Common myeloid progenitor, CD34-positive (primary cell): Measurements from ENCODE around the gene NRP2.

Experiments used
- CTCF ChIA-PET: fragments of 350-600 bp; sonication (Branson Sonifier 250); formaldehyde crosslinking; loops from one replicate; lab custom pipeline; 2021; ENCODE audit warnings: antibody characterized with exemption; lab: Charles Lee
- POLR2A ChIA-PET: fragments of 350-600 bp; sonication (Branson Sonifier 250); formaldehyde crosslinking; loops from one replicate; lab custom pipeline; 2021; ENCODE audit warnings: antibody characterized with exemption; lab: Charles Lee
- DNase-seq, 3 donors: peaks; one replicate each; pipeline versions ENCODE4 v3.0.0 to v3.0.0-alpha.2; 2013
- H3K27ac ChIP-seq, 2 experiments: 1 replicate in 1 of 2; 2 replicates in 1 of 2; pipeline ENCODE4 v1.7.0; 2013; ENCODE audit warnings: inconsistent platforms in 2 of 2, low read length in 2 of 2, mild to moderate bottlenecking in 2 of 2, low read depth in 1 of 2, moderate library complexity in 1 of 2; ENCODE audit not compliant: severe bottlenecking in 2 of 2, insufficient read depth in 1 of 2, poor library complexity in 1 of 2
- H3K27me3 ChIP-seq, 5 experiments: replicated peaks in 2 of 5; 1 replicate in 3 of 5; 2 replicates in 2 of 5; pipeline versions ENCODE4 v1.6.1 to v1.7.0; 2013; ENCODE audit warnings: low read length in 4 of 5, mild to moderate bottlenecking in 2 of 5, moderate library complexity in 2 of 5, inconsistent platforms in 1 of 5; ENCODE audit not compliant: insufficient read depth in 5 of 5, control insufficient read depth in 4 of 5
- H3K36me3 ChIP-seq, 4 experiments: 1 replicate in 2 of 4; 2 replicates in 2 of 4; pipeline versions ENCODE4 v1.6.1 to v1.7.0; 2013; ENCODE audit warnings: low read length in 3 of 4, control low read depth in 1 of 4, mild to moderate bottlenecking in 1 of 4; ENCODE audit not compliant: control insufficient read depth in 4 of 4, insufficient read depth in 4 of 4
- H3K4me1 ChIP-seq, 4 experiments: 1 replicate in 3 of 4; 2 replicates in 1 of 4; pipeline versions ENCODE4 v1.6.1 to v1.7.1; 2013; ENCODE audit warnings: low read length in 3 of 4, mild to moderate bottlenecking in 3 of 4, control low read depth in 1 of 4, inconsistent platforms in 1 of 4, moderate library complexity in 1 of 4; ENCODE audit not compliant: control insufficient read depth in 4 of 4, insufficient read depth in 4 of 4; ENCODE audit errors: control extremely low read depth in 1 of 4
- H3K4me3 ChIP-seq, 7 experiments: 1 replicate in 4 of 7; 2 replicates in 3 of 7; pipeline versions ENCODE4 v1.5.1 to v1.7.0; 2013; ENCODE audit warnings: mild to moderate bottlenecking in 7 of 7, low read length in 6 of 7, moderate library complexity in 6 of 7, inconsistent platforms in 2 of 7, low read depth in 2 of 7, control low read depth in 1 of 7; ENCODE audit not compliant: insufficient read depth in 4 of 7, control insufficient read depth in 1 of 7; ENCODE audit errors: extremely low read depth in 1 of 7
- H3K9me3 ChIP-seq, 5 experiments: 1 replicate in 4 of 5; 2 replicates in 1 of 5; pipeline versions ENCODE4 v1.6.1 to v1.7.1; 2013; ENCODE audit warnings: low read length in 4 of 5, mild to moderate bottlenecking in 2 of 5, inconsistent platforms in 1 of 5, low read depth in 1 of 5, moderate library complexity in 1 of 5; ENCODE audit not compliant: control insufficient read depth in 4 of 5, insufficient read depth in 2 of 5; ENCODE audit errors: control extremely low read depth in 1 of 5
- WGBS: methylation state at CpG from one replicate; pipeline ENCODE4 v1.1.5; 2013; ENCODE audit not compliant: insufficient coverage; 5-methylcytosine and 5-hydroxymethylcytosine counted together

Gene NRP2

DNA sequence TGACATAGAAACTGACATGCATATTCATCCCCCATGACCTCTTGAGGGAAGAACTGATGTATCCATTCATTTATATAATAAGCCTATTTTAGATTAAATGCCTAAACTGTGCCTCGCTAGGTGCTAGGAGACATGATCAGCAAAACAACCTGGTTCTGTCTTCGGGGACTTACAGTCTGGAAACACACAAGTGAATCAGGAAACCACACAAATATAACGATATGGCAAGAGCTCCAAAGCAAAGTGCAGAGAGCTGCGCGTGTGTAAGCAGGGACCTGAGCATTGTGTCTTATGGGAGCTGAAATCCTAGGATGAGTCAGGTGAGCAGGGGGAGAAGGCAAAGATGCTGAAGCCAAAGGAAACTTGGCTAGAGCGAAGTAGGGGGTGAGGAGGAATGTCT is 120.6 kb downstream of the NRP2 start:
- peaks cover 0 to 14% (median 2%) of the 10 kb centered on the region in 5 experiments for H3K9me3 ChIP-seq
- H3K27me3 ChIP-seq, result no peaks in the 10 kb centered on the region
- CTCF ChIA-PET, result interaction anchor here (0.9 to 2.0 kb wide), 3 partner anchors 12 to 82 kb away, joined by 3 to 7 read pairs (median 6); no protein-coding TSS in a partner anchor
- H3K27ac ChIP-seq, result no peak overlapping the region
- 30% methylated on average over 4 of the region's 6 CpGs for WGBS
- peak overlapping the region in 3 of 7 experiments; percentile 21 to 50 (median 34) for H3K4me3 ChIP-seq
- peak; percentile 9 to 59 (median 51) for DNase-seq
- H3K4me1 ChIP-seq, result peaks cover 11 to 33% (median 27%) of the 10 kb centered on the region in 4 experiments
- POLR2A ChIA-PET, result no interaction called here
- no peaks in the 10 kb centered on the region for H3K36me3 ChIP-seq

DNA sequence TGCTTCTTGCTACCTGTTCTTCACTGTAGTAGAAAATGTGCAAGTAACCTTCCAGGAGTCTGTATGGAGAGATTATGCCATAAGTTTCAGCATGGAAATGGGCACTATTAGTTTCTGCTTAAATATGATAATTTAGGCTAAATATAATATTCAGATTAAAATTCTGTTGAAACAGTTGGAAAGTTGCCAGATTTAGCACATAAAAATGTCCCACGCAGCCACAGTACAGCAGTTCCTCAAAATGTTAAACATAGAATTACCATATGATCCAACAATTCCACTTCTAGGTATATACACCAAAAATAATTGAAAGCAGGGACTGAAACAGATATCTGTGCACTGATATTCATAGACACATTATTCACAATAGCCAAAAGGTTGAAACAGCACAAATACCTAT is 121.2 kb downstream of the NRP2 start:
- Histone ChIP-seq H3K36me3 (no peaks in the 10 kb centered on the region), H3K27ac (no peak overlapping the region), H3K4me1 (peaks cover 11 to 33% (median 27%) of the 10 kb centered on the region in 4 experiments), H3K4me3 (no peak overlapping the region), H3K27me3 (no peaks in the 10 kb centered on the region), H3K9me3 (peaks cover 0 to 11% (median 0%) of the 10 kb centered on the region in 5 experiments)
- no CpG with 5 or more reads among the region's 1 CpG for WGBS
- CTCF ChIA-PET, result interaction anchor here (0.9 to 2.0 kb wide), 3 partner anchors 11 to 81 kb away, joined by 3 to 7 read pairs (median 6); no protein-coding TSS in a partner anchor
- POLR2A ChIA-PET, result no interaction called here
- DNase-seq, result peak; percentile 21 to 78 (median 75)

DNA sequence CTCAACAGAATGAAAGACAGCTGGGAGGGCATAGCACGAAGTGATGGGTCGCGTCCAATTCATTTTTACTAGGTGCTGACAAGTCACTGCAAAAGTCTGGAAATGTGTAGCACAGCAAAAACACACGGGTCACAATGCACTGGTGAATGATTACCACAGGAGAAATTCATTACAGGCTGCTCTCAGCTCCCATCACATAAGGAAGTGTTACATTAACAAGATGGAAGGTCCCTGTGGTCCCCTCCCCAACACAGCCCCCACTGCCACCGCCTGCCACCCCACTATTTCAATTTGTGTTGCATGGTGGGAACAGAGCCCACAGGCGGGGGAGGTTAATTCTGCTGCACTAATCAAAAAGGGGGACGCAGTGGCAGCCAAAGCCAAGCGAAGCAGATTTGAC is 122.8 kb downstream of the NRP2 start:
- POLR2A ChIA-PET, result no interaction called here
- Histone ChIP-seq H3K27ac (no peak overlapping the region), H3K36me3 (no peaks in the 10 kb centered on the region), H3K9me3 (no peaks in the 10 kb centered on the region), H3K27me3 (no peaks in the 10 kb centered on the region), H3K4me1 (peaks cover 11 to 31% (median 27%) of the 10 kb centered on the region in 4 experiments), H3K4me3 (no peak overlapping the region)
- DNase-seq, result no peak
- CTCF ChIA-PET, result interaction anchor here (1.6 kb wide), 1 partner anchor 38 kb away, joined by 3 read pairs; no protein-coding TSS in a partner anchor
- 98% methylated on average over 8 of the region's 8 CpGs for WGBS

DNA sequence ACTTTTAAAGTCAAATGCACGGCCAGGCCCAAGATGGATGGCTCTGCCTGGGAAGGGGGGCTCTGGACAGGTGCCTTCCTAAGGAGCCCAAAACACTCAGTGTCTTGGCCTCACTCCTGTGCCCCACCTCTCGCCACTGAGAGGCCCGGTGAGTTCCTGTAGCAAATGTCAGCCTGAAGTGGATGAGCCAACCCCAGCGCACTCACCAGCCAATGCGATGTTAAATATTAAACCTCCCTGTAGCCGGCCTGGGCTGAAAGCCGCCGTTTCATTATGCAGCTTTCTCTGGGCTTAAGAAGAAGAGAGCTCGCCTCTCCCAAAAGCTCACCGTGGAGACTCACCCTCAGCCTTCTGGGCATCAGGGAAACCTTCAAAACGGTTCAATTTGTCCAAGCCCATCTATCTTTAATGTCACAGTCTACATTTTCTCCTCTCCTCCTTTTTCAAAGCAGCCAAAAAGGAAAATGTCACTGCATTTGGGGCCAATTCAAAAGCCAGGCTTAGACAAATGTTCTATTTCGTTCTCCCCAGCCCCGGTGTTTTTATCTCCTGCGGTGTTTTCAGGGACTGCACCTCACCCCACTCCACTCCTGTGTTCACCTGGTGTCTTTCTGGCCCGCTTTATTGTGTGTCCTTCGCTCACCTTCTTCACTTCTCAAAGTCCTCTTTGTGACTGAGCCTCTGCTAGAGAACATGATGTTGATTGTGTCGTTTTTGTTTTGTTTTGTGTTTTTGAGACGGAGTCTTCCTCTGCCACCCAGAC is 124.0 kb downstream of the NRP2 start:
- no peaks in the 10 kb centered on the region for H3K36me3 ChIP-seq
- no peaks in the 10 kb centered on the region for H3K27me3 ChIP-seq
- H3K9me3 ChIP-seq, result no peaks in the 10 kb centered on the region
- ChIA-PET POLR2A (no interaction called here), CTCF (interaction anchor here (0.6 kb wide), 1 partner anchor 61 kb away, joined by 3 read pairs; no protein-coding TSS in a partner anchor)
- H3K4me1 ChIP-seq, result peaks cover 11 to 25% (median 22%) of the 10 kb centered on the region in 4 experiments
- WGBS, result 89% methylated on average over 15 of the region's 18 CpGs
- no peak overlapping the region for H3K4me3 ChIP-seq
- no peak overlapping the region for H3K27ac ChIP-seq
- DNase-seq, result no peak

DNA sequence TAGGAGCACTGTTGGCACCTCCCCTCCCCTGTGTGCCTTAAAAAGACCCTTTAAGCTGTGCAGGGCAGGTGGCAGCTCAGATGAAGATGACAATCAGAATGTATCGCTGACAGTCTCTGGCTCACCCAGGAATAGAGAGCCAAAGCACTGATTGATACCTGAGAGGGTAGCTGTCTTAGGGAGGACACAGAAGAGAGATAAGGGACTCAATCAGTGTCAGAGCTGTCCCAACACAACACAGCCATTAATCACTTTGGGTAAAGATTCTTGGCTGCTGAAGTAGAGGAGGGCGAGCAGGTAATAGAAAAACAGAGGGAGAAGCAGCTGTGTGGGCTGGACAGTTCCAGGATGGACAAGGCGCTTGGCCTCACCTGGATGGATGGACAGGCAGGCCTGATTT is 124.9 kb downstream of the NRP2 start:
- Histone ChIP-seq H3K27ac (no peak overlapping the region), H3K4me3 (no peak overlapping the region), H3K27me3 (no peaks in the 10 kb centered on the region), H3K9me3 (no peaks in the 10 kb centered on the region), H3K36me3 (no peaks in the 10 kb centered on the region), H3K4me1 (peaks cover 11 to 16% (median 13%) of the 10 kb centered on the region in 4 experiments)
- ChIA-PET CTCF (no interaction called here), POLR2A (interaction anchor here (0.5 kb wide), 1 partner anchor 18 kb away, joined by 3 read pairs; no protein-coding TSS in a partner anchor)
- 96% methylated on average over 3 of the region's 3 CpGs for WGBS
- no peak for DNase-seq

DNA sequence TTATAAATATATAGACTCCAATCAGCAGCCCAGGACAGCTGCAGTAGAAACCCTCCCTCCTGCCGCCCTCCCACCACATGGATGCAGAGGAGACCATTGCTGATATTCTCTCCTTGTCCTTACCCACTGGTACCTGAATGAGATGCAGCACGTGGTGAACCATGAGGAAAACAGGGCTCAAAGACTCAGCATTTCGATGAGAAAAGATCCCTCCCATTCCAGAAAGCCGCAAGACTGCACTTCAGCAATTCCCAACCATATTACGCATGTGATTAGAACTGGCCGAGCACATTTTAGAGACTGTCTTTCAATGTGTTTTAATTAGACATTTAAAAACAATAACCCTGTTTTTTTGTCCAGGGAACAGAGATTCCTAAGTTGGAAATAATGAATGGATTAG is 125.5 kb downstream of the NRP2 start:
- 100% methylated on average over 4 of the region's 6 CpGs for WGBS
- peaks cover 7 to 10% (median 9%) of the 10 kb centered on the region in 4 experiments for H3K4me1 ChIP-seq
- POLR2A ChIA-PET, result interaction anchor here (0.5 kb wide), 1 partner anchor 18 kb away, joined by 3 read pairs; no protein-coding TSS in a partner anchor
- H3K9me3 ChIP-seq, result no peaks in the 10 kb centered on the region
- no peaks in the 10 kb centered on the region for H3K36me3 ChIP-seq
- no peak overlapping the region for H3K27ac ChIP-seq
- no peaks in the 10 kb centered on the region for H3K27me3 ChIP-seq
- CTCF ChIA-PET, result no interaction called here
- H3K4me3 ChIP-seq, result no peak overlapping the region
- DNase-seq, result no peak
